ENCODE measurements around the gene FAM177B. TPM values are rescaled to one million over a fixed set of nuclear protein-coding genes. Genes with fewer than 3 reads are reported as not detected.

FAM177B gene
- total and polyA plus RNA-seq, 2 donors, result 0.41 to 0.53 TPM

Other genes starting within 250 kb of the FAM177B start
- 0.53 TPM for gene HHIPL2, start 189.1 kb upstream of the FAM177B start, total RNA-seq
- gene HHIPL2, start 189.1 kb upstream of the FAM177B start, polyA plus RNA-seq, result not detected
- 23.4 TPM for gene TAF1A, start 147.3 kb upstream of the FAM177B start, total RNA-seq
- 3.3 TPM for gene TAF1A, start 147.3 kb upstream of the FAM177B start, polyA plus RNA-seq
- gene MIA3, start 119.1 kb upstream of the FAM177B start, total RNA-seq, result 64.2 TPM
- 37.3 TPM for gene MIA3, start 119.1 kb upstream of the FAM177B start, polyA plus RNA-seq
- 93.1 TPM for gene AIDA, start 24.7 kb upstream of the FAM177B start, total RNA-seq
- 65.7 TPM for gene AIDA, start 24.7 kb upstream of the FAM177B start, polyA plus RNA-seq
- 79.3 TPM for gene BROX, start 24.6 kb upstream of the FAM177B start, total RNA-seq
- gene BROX, start 24.6 kb upstream of the FAM177B start, polyA plus RNA-seq, result 13.9 TPM
- 23.1 TPM for gene DISP1, start 77.8 kb downstream of the FAM177B start, total RNA-seq
- gene DISP1, start 77.8 kb downstream of the FAM177B start, polyA plus RNA-seq, result 8.5 TPM